NCI-H748 treated with DMSO at 0.1 percent for 48 hours (cell line): Measurements from ENCODE around the gene FIZ1.
A peak's percentile ranks its signal among the peaks of the same experiment; 100 is the strongest.
"Not testable (repeated sequence)": the region's sequence is repeated elsewhere in the genome, so short reads cannot be mapped to it uniquely, and the experiment has no call there.

Source experiments
- DNase-seq: peaks from one replicate; lab custom pipeline; 2025; lab: John Stamatoyannopoulos, UW

Gene FIZ1

DNA sequence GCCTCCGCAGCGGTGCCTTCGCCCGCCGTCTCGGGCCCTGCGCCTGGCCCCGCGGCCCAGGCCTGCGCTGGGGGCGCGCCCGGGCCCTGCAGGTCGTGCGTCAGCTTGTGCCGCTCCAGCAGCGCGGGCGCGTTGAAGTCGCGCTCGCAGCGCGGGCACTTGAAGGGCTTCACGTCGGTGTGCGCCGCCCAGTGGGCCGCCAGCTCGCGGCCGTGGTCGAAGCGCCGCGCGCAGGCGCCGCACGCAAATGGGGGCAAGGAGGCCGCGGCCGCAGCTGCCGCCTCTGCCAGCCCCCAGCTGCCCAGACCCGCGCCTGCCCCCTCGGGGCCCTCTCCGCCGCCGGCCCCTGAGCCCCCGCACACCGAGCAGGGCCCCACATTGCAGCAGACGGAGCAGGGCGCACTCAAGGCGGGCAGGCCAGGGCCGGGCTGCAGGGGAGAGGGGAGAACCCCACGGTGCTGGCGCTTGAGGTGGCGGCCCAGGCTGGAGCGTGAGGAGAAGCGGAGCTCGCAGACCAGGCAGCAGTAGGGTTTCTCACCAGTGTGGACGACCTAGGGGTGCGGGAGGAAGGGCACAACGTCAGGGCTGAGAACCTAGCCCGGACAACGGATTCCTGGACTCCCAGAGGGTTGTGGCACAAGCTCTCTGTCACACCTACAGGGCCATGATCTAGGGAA, 6.1 kb downstream of the FIZ1 start:
- no peak for DNase-seq

DNA sequence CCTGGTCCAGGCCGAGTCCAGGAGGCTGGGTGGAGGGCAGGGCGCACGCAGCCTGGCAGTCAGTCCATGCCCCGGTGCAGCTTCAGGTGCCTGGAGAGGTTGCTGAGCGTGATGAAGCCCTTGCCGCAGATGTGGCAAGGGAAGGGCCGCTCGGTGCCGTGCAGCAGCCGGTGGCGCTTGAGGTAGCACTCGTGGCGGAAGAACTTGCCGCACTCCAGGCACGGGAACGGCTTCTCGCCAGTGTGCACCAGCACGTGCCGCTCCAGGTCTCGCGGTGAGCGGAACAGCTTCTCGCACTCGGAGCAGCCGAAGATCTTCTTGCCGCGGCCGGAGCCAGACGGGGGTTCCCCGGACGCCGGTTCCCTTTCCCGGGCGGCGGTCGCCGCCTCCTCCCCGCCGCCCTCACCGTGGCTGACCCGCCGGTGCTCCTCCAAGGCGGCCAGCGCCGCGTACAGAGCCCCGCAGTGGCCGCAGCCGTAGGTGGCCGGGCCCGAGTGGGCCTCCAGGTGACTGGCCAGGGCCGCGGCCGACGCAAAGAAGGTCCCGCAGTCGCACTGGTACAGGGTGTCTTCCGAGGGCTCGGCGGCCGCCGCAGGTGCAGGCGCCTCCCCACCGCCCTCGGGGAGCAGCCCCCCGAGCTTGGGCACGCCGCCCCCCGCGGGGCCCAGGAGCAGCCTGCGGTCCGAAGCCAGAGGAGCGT, 6.8 kb downstream of the FIZ1 start:
- DNase-seq: no peak

DNA sequence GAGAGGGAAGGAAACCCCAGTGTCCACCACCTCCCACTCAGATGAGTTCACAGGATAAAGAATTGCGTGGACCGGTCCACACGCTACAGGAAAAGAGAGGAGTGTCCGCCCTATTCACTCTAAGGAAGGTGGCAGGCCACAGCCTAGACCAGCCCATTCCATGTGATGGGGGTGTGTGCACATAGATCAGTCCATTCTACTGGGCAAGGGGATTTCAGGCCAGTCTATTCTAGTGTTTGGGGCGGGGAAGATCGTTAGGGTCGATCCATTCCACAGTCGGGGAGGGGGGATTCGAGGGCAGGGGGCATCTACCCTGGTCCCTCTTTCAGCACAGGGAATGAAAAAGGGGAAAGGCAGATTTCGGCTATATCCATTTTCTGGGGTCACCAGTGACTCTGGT, 7.8 kb downstream of the FIZ1 start:
- no peak for DNase-seq

DNA sequence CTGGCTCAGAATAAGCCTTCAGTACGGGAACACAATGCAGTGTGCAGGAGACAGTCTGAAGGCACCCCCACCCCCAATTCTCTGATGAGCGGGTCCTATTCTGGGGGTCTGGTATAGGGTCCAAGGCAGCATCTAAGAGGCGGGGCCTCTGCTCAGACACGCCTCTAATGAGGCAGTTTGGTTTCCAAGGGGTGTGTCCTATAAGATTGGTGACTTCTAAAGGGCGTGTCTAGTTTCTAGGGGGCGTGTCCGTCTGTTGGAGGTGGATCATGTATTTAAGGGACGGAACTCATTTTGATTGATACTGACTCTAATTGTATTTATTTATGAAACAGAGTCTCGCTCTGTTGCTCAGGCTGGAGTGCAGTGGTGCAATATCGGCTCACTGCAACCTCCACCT, 8.7 kb downstream of the FIZ1 start:
- DNase-seq: peak; percentile 47

DNA sequence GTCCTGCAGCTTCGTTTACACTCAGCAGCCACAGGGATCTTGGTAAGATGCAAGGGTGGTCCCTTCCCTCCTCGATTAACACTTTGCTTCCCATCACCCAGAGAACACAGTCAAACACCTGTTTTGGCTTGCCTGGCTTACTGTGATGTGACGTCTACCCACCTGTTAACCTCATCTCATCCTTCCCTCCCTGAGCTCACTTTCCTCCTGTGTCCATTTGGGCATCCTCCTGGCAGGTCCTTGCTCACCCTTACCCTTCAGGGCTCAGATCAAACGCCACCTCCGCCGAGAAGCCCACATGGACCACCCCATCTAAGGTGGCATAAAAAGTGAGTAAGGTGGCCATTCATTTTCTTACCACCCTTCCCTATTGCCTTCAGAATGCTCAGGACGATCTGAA, 9.2 kb downstream of the FIZ1 start:
- DNase-seq: no peak

DNA sequence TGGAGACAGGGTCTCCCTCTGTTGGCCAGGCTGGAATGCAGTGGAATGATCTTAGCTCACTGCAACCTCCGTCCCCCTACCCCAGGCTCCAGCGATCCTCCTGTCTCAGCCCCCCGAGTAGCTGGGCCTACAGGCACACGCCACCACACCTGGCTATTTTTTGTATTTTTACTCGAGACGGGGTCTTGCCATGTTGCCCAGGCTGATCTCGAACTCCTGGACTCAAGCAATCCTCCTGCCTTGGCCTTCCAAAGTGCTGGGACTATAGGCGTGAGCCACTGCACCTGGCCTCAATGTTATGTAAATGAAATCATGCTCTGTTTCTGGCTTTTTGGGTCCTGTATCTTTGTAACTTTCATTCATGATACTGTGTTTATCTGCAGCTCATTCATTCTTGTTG, 10.6 kb downstream of the FIZ1 start:
- DNase-seq: no peak

DNA sequence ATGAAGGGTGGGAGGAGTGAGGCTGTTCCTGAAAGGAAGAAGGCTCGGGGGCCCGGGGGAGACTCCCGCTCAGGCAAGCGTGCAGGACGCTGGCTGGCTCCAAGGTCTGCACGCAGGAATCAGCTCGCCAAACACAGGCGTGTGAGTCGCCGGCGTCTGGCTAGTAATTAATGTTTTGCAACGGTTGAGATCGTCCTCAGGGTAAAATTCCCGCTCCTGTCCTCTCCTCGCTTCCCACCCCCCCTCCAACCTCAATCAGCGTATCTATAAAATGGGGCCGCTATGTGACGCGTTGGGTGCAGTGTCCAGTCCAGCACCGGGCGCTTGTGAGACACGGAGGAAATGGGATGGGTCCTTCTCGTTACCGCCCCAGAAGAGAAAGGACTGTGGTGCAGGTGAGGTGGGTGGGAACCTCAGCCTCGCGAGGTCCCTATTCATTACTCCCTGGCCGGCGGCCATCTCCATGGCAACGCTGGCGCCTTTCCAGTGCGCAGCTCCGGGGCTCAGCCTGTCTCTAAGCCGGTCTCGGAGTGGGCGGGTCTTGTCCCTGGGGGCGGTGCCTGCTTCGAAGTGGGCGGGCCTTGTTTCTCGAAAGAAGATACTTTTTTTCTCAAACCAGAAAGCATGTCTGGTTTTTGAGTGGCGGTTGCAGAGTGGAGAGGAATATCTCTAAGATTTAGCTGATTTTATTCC, 12.2 kb downstream of the FIZ1 start:
- peak; percentile 97 for DNase-seq

DNA sequence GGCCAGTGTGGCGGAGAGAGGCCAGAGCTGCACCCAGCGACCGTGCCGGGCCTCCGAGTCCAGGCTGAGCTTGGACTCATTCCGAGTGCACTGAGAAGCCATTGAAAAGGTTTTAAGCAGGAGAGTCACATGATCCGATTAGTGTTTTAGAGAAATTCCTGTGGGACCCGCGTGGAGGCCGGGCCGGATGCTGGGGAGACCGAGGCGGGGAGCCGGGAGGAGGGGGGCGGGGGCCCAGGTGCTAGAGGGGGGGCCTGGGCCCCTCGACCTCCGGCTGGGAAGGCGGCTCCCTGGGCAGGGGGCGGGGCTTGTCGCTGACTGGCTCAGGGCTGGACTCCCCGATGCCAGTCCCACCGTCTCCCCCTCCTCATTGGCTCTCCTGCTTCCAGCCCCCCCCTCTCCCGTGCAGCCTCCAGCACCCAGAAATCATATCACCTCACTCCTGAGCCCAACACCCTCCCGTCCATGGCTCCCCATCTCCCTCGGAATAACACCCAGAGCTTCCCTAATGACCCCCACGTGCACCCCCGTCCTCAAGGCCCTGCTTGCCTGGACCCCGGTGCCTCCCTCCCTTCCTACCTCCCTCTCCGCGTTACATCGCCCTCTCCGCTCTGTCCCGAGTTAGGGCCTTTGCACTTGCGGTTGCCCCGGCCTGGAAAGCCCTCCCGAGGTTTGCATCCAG, 13.5 kb downstream of the FIZ1 start:
- peak; percentile 63 for DNase-seq

DNA sequence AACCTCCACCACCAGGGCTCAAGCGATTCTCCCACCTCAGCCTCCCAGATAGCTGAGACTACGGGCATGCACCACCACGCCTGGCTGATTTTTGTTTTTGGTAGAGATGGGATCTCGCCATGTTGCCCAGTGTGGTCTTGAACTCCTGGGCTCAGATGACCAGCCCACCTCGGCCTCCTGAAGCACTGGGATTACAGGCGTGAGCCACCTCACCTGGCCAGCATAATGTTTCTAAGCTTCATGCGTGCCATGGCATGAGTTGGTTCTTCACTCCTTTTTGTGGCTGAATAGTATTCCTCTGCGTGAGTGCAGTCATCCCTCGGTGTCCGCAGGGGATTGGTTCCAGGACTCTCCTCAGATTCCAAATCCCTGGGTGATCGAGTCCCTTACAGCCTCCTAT, 14.4 kb downstream of the FIZ1 start:
- no peak for DNase-seq

DNA sequence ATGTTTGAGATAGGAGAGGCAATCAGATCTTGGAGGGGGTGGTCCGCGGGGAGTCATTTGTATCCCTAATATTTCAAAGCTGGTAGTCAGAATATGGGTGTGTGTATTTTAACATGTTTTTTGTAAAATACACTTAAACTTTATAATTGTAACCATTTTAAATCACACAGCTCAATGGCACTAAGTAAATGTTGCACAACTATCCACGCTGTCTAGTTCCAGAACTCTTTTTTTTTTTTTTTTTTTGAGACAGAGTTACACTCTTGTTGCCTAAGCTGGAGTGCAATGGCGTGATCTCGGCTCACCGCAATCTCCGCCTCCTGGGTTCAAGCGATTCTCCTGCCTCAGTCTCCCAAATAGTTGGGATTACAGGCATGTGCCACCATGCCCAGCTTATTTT, 15.4 kb downstream of the FIZ1 start:
- DNase-seq: not testable (repeated sequence)

DNA sequence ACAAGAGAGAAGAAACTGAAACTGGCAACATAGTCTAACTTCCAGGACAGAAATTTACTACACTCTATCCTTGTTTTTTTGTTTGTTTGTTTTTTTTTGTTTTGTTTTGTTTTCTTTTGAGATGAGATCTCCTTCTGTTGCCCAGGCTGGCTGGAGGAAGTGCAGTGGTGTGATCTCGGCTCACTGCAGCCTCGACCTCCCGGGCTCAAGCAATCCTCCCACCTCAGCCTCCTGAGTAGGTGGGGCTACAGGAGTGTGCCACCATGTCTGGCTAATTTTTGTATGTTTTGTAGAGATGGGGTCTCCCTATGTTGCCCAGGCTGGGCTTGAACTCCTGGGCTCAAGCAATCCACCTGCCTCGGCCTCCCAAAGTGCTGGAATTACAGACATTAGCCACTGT, 17.0 kb downstream of the FIZ1 start:
- DNase-seq: not testable (repeated sequence)

DNA sequence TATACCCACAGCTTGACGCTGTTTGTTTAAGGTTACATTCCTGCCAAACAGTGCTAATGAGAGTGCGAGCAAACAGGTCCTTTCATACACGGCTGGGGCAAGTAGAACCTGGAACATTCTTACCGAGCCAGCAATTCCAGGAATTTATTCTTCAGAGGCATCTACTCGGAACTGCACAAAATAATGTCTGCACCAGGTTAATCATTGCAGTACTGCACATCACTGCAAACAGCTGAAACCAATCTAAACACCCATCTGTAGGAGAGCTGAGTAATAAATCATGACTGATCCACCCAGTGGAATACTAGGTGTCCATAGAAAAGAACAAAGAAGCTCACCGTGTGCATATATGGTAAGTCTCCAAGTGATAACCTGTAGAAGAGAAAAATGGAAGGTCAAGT, 17.5 kb downstream of the FIZ1 start:
- no peak for DNase-seq

DNA sequence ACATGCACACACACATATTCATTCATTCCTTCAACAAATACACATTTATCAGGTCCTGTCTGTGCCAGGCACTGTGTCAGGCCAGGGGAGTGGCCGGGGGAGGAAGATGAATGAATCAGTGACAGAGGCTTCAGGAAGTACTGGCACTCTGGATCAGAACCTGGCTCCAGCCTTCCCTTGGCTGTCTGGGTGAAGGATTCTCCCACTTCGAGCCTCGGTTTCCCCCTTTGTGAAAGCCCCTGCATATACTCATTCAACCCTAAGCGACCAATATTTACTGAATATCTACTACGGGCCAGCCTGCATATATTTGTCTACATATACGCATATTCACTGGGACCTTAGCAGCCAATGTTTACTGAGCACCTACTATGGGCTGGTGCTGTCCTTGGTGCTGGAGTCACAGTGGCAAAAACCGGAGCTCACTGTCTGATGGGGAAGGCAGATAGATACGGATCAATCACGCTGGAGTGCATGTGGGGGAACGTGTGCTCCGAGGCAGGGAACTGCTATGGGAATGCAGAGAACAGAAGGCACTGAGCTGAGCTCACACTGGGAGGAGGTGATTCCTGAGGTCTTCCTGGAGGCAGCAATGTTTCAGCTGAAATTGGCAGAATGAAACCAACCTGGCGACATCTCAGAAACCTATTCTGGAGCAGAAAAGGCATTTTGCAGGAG, 18.0 kb downstream of the FIZ1 start:
- DNase-seq: no peak

DNA sequence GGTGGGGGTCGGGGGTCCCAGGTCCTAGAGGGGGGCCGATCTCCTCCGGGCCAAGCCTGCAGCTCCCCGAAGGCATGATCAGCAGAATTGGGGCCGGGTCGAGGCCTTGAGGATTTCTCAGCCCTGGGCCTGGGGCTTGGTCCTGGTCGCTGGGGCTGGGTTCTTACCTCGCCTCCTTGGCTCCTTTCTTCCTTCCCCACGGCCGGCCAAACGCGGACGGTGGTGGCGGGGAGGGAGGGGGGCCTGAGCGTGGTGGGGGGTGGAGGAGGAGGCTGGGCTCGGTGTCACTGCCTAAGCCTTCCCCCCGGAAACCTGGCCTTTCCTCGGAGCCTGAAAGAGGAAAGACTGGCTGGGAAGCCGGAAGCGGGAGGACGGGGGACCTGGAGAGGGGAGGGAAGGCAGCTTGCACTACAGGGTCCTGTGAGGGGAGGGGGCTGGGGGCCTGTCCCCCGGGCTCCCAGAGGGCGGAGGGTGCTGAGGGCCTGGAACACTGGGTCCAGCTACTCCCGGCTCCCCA, 18.6 kb downstream of the FIZ1 start, which contains the start of gene ZNF579:
ZNF579 (minus strand) TSS at position 221 of the 517 bp plus-strand sequence. CDS start 1,209 bp downstream, outside the sequence.
- DNase-seq: peak; percentile 73

DNA sequence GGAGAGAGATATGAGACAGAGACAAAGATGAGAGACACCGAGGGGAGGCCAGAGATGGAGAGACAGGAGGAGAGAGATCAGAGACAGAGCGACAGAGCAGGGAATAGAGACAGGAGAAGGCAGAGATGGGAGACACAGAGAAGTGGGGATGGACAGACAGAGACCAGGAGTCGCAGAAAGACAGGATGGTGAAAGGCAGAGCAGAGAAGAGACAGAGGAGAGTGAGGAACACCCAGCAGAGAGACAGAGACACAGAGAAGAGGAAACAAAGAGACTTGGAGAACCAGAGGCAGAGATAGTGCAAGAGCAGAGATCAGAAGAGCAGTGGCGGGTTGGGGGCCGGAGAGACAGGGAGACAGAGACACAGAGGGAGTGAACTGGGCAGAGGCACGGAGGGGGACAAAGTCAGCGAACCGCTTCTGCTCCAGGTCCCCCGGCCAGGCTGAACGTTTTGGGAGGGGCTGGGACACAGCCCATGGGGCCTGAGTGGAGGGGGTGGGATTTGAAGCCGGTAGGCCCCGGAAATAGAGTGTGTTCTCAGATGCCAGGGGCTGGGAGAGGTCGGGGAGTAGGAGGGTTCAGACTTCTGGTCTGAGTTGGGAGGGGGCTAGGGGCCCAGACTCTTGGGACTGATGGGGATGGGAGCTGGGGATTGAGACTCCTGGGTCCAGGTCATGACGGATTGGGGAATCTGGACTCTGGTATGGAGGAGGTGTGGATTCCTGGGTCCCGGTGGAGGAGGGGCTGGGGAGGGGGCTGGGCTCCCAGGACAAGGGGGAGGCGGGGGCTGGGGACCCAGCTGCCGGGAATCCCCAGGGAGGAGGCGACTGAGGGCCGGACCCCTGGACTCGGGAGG, 19.3 kb downstream of the FIZ1 start:
- DNase-seq: no peak

DNA sequence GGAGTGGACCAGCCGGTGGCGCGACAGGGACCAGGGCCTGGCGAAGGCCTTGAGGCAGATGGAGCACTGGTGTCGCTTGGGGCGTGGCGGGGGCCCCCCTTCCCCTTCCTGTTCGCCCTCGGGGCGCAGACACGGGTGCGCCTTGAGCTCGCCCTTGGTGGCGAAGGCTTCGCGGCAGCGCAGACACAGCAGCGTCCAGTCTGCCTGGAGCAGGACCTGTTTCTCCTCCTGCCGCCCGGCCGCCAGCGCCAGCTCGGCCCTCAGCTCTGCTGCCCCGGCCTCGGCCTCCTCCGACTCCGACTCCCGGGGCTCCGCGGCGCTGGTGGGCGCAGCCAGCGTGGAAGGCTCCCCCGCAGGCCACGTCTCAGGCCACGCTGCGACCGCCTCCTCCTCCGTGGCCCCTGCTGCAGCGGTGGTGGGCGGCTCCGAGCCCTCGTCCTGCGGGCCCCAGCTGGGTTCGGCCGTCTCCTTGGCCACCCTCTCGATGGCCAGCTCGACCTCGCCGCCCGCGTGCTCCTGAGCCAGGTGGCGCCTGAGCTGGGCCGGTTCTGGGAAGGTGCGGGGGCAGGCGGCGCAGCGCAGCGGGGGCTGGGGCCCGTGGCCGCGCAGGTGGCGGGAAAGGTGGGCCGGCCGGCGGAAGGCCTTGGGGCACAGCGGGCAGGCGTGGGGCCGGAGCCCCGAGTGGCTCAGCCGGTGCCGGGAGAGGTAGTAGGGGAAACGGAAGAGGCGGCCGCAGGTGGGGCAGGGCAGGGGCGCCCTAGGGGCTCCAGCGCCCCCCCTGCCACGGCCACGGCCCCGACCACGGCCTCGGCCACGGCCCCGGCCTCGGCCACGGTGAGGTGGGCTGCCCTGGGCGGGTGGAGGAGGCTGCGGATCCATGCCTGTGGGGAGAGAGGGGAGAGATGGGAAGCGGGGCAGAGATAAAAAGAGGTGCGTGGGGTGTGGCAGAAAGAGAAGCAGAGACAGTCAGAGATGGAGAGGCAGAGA, 20.3 kb downstream of the FIZ1 start:
- no peak for DNase-seq

DNA sequence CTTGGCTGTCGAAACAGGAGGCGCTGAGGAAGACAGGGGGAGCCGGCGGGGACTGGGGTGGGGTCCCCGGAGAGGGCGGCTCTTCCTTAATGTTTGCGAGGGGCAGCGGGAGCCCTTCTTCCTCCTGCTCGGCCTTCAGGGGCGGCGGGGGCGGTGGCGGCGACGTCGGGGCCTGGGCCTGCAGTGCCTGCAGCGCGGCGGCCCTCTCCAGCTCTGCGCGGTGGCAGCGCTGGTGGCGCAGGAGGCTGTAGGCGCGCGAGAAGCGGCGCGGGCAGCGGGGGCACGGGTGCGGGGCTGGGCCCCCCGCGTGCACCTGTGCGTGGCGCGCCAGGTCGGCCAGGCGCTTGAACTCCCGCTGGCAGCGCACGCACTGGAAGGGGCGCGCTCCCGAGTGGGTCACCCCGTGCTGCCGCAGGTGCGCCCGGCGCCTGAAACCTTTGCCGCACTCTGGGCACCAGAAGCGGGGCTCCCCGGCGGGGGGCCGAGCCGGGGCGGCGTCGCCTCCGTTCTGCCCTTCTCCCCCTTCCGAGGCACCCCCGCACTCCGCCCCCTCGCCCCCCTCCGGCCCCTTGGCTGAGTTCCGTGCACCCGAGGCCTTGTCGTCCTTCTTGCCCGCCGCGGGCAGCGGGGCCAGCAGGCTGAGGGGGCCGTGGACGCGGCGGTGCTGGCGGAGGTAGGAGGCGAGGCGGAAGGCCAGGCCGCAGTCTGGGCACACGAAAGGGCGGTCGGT, 21.1 kb downstream of the FIZ1 start:
- no peak for DNase-seq

DNA sequence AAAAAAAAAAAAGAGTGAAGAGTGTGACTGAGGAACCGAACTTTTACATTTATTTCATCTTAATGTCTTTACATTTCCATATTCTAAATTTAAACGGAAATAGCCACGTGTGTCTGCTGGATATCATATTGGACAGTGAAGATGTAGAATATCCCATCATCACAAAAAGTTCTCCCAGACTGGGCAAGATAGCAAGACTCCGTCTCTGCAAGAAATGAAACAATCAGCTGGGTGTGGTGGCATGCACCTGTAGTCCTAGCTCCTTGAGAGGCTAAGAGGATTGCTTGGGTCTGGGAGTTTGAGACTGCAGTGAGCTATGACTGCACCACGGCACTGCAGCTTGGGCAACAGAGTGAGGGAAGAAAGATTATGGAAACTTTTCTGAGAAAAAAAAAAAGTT, 22.6 kb downstream of the FIZ1 start:
- no peak for DNase-seq

DNA sequence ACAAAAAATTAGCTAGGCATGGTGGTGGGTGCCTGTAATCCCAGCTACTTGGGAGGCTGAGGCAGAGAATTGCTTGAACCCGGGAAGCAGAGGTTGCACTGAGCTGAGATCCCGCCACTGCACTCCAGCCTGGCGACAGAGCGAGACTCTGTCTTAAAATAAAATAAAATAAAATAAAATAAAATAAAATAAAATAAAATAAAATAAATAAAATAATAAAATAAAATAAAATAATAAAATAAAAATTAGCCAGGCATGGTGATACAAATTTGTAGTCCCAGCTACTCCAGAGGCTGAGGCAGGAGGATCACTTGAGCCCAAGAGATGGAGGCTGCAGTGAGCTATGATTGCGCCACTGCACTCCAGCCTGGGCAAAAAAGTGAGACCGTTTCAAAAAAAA, 25.4 kb downstream of the FIZ1 start:
- DNase-seq: not testable (repeated sequence)
